Right atrium auricular region (tissue), 2 donors: ENCODE measurements around the gene NKTR. TPM values are rescaled to one million over a fixed set of nuclear protein-coding genes. Genes with fewer than 3 reads are reported as not detected.

Experiments used
- DNase-seq: peaks from one replicate; pipeline ENCODE4 v3.0.0-alpha.2; 2019; ENCODE audit warnings: low spot score
- H3K27ac ChIP-seq, 2 donors: fragments of 200-600 bp; sonication (generic); 1 replicate in 1 of 2; 2 replicates in 1 of 2; pipeline ENCODE4 v1.5.1; 2016 to 2019
- H3K27me3 ChIP-seq, 2 donors: fragments of 200-600 bp; sonication (generic); one replicate each; pipeline versions ENCODE4 v1.5.1 to v1.6.0; 2017 to 2019
- H3K36me3 ChIP-seq: fragments of 200-600 bp; sonication (generic); one replicate; pipeline ENCODE4 v1.5.1; 2016
- H3K4me1 ChIP-seq, 2 donors: fragments of 200-600 bp; sonication (generic); one replicate each; pipeline versions ENCODE4 v1.5.1 to v1.6.0; 2017 to 2019
- H3K4me3 ChIP-seq, 2 donors: fragments of 200-600 bp; sonication (generic); 1 replicate in 1 of 2; 2 replicates in 1 of 2; pipeline ENCODE4 v1.5.1; 2017 to 2019; ENCODE audit warnings: mild to moderate bottlenecking in 1 of 2, moderate library complexity in 1 of 2
- H3K9me3 ChIP-seq, 2 donors: fragments of 200-600 bp; sonication (generic); one replicate each; pipeline ENCODE4 v1.5.1; 2019
- total RNA-seq, 2 donors: library from RNA; depleted of rRNA; stranded (reverse); fragments of >200 nt; gene quantifications; one replicate each; pipeline ENCODE4 v1.1.0, GENCODE V29; 2016
- TF ChIP-seq, protein P1 (sequence below), 2 donors: fragments of 200-600 bp; sonication (generic); IDR thresholded peaks; one replicate each; pipeline ENCODE4 v1.5.1; 2019; ENCODE audit warnings: antibody characterized with exemption in 2 of 2

Gene NKTR
- total RNA-seq, 2 donors from 2014 or later = 14.1 to 20.4 TPM

DNA sequence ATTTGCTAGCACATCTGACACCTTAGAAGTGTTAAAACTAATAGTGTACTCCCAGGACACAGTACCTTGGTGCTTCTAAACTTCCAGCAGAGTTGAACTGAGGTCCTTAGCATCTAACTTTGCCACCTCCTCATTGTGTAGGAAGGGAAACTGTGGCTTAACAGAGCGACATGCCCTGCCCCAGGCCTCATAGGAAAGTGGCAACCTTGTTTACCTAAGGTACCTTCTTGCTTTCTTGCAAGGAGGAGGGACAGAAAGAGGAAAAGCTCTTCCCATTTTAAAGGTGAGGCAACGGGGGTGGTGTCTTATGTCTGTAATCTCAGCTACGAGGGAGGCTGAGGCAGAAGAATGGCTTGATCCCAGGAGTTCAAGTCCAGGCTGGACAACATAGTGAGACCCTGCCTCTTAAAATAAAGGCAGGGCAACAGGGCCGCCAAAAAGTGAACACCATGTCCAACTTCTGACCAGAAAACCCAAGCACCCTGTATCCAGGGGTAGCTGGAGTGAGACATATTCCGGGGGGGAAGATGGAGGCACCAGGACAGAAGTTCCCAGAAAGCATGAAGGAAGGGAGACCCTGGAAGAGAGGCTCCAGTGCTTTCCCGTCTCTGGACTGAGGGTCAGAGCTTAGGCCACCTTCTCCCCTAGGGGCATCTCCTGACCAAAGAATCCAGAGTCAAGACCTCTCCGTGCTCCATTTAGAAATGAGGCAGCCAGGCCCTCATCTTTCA lies 84.3 kb downstream of the NKTR start:
- H3K4me3 ChIP-seq = no peak overlapping the region
- no peak for DNase-seq
- TF ChIP-seq, protein P1, sequence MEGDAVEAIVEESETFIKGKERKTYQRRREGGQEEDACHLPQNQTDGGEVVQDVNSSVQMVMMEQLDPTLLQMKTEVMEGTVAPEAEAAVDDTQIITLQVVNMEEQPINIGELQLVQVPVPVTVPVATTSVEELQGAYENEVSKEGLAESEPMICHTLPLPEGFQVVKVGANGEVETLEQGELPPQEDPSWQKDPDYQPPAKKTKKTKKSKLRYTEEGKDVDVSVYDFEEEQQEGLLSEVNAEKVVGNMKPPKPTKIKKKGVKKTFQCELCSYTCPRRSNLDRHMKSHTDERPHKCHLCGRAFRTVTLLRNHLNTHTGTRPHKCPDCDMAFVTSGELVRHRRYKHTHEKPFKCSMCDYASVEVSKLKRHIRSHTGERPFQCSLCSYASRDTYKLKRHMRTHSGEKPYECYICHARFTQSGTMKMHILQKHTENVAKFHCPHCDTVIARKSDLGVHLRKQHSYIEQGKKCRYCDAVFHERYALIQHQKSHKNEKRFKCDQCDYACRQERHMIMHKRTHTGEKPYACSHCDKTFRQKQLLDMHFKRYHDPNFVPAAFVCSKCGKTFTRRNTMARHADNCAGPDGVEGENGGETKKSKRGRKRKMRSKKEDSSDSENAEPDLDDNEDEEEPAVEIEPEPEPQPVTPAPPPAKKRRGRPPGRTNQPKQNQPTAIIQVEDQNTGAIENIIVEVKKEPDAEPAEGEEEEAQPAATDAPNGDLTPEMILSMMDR (IDR thresholded peaks at IDR 0.05) = no peak
- peak overlapping the region; percentile 83 to 87 for H3K27ac ChIP-seq
- H3K36me3 ChIP-seq = no peaks in the 10 kb centered on the region
- no peaks in the 10 kb centered on the region for H3K27me3 ChIP-seq
- H3K9me3 ChIP-seq = no peaks in the 10 kb centered on the region
- H3K4me1 ChIP-seq = peaks cover 0 to 23% of the 10 kb centered on the region in 2 donors

DNA sequence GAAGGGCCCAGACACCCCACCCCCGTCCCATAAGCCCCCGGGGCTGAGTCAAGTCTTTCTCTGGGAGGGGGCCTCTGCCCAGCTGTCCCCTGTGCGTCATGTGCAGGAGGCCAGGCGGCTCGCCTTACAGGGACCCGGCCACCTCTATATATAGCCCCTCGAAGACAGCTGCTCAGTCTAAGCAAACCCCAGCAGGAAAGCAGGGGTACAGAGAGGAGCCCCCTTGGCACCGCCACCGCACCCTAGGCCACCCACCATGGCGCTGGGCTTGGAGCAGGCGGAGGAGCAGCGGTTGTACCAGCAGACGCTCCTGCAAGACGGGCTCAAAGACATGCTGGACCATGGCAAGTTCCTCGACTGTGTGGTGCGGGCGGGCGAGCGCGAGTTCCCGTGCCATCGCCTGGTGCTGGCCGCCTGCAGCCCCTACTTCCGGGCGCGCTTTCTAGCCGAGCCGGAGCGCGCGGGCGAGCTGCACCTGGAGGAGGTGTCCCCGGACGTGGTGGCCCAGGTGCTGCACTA lies 84.9 kb downstream of the NKTR start, which contains the start of gene KLHL40:
TSS of gene KLHL40 (plus strand) at position 175 of the 519 bp plus-strand sequence. CDS start at position 257, 82 bp downstream.
- Histone ChIP-seq H3K4me1 (peaks cover 0 to 23% of the 10 kb centered on the region in 2 donors), H3K27me3 (no peaks in the 10 kb centered on the region), H3K36me3 (no peaks in the 10 kb centered on the region), H3K9me3 (no peaks in the 10 kb centered on the region), H3K4me3 (peak within 1 kb of the TSS in 1 of 2 donors; percentile 22), H3K27ac (peak within 1 kb of the TSS; percentile 83 to 87)
- DNase-seq = no peak
- TF ChIP-seq, protein P1 (IDR thresholded peaks at IDR 0.05) = no peak

DNA sequence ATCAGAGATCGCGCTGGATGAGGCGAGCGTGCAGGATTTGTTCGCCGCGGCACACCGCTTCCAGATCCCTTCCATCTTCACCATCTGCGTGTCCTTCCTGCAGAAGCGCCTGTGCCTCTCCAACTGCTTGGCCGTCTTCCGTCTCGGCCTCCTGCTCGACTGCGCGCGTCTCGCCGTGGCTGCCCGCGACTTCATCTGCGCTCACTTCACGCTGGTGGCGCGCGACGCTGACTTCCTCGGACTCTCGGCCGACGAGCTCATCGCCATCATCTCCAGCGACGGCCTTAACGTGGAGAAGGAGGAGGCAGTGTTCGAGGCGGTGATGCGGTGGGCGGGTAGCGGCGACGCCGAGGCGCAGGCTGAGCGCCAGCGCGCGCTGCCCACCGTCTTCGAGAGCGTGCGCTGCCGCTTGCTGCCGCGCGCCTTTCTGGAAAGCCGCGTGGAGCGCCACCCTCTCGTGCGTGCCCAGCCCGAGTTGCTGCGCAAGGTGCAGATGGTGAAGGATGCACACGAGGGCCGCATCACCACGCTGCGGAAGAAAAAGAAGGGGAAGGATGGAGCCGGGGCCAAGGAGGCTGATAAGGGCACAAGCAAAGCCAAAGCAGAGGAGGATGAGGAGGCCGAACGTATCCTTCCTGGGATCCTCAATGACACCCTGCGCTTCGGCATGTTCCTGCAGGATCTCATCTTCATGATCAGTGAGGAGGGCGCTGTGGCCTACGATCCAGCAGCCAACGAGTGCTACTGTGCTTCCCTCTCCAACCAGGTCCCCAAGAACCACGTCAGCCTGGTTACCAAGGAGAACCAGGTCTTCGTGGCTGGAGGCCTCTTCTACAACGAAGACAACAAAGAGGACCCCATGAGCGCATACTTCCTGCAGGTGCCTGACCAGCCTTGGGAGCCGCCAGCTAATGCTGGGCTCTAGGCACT lies 85.7 kb downstream of the NKTR start:
- peak overlapping the region in 1 of 2 donors; percentile 22 for H3K4me3 ChIP-seq
- H3K27me3 ChIP-seq = no peaks in the 10 kb centered on the region
- H3K36me3 ChIP-seq = no peaks in the 10 kb centered on the region
- TF ChIP-seq, protein P1 (IDR thresholded peaks at IDR 0.05) = no peak
- peak overlapping the region; percentile 83 to 87 for H3K27ac ChIP-seq
- peaks cover 0 to 23% of the 10 kb centered on the region in 2 donors for H3K4me1 ChIP-seq
- no peaks in the 10 kb centered on the region for H3K9me3 ChIP-seq
- DNase-seq = no peak

DNA sequence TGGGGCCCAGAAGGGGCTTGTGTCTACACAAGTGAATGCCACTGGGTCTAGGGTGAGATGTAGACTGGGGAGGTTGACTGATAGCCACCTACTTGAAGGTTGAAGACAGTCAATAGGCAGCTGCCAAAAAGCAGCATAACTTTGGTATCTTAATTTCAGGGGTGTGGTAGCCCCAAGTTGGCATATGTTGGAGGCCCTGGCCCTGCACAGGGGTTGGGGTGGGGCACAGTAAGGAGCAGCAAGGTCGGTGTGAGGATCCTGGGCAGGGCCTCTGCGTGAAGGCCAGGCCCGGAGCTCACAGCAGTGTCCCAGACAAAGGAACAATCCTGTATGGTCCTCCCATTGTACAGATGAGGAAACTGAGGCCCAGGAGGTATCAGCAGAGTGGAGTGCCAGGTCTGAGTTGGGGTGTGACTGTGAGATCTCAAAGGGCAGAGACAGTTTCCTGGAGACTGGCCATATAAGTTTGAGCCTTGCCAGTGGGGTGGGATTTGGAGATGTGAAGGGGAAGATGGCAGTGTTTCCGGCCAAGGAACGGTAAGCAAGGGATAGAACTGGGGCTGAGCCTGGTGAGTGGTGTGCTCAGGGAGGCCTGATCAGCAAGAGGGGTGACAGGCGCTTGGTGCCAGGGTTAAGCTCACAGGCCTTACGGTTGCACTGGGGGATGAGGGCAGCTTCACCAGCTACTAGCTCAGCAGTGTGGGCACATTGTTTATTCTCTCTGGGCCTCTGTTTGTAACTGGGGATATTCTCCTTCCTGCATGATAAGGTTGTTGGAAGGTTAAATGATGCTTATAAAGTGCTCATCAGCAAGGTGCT lies 86.6 kb downstream of the NKTR start:
- H3K36me3 ChIP-seq = no peaks in the 10 kb centered on the region
- H3K27ac ChIP-seq = no peak overlapping the region
- no peak for DNase-seq
- TF ChIP-seq, protein P1 (IDR thresholded peaks at IDR 0.05) = no peak
- no peaks in the 10 kb centered on the region for H3K9me3 ChIP-seq
- H3K4me3 ChIP-seq = no peak overlapping the region
- peaks cover 0 to 23% of the 10 kb centered on the region in 2 donors for H3K4me1 ChIP-seq
- no peaks in the 10 kb centered on the region for H3K27me3 ChIP-seq

DNA sequence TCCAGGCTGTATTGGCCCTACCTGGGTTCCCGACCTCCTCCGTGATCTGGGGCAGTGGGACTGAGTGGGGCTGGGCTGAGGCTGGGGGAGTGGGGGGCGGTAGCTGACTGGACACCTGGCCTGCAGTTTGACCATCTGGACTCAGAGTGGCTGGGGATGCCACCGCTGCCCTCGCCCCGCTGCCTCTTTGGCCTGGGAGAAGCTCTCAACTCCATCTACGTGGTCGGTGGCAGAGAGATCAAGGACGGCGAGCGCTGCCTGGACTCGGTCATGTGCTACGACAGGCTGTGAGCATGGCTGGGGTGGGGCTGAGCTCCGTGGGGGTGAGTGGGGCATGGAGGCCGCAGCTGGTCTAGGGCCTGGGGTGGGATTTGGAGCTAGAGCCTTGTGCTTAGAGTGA lies 87.5 kb downstream of the NKTR start:
- TF ChIP-seq, protein P1 (IDR thresholded peaks at IDR 0.05) = no peak
- peaks cover 0 to 23% of the 10 kb centered on the region in 2 donors for H3K4me1 ChIP-seq
- H3K27ac ChIP-seq = no peak overlapping the region
- H3K36me3 ChIP-seq = no peaks in the 10 kb centered on the region
- H3K27me3 ChIP-seq = no peaks in the 10 kb centered on the region
- no peaks in the 10 kb centered on the region for H3K9me3 ChIP-seq
- DNase-seq = no peak
- H3K4me3 ChIP-seq = no peak overlapping the region
